ENCODE data around the gene ACSS3.

ACSS3 gene

GRCh38 chr12:81078469-81079196, 754 bp downstream of the ACSS3 start:
- ChIA-PET POLR2A (no interaction called here), CTCF (no interaction called here)
- Histone ChIP-seq H3K4me1 (ENCODE audit: control insufficient read depth, insufficient read depth, low read length) (no peaks in the 10 kb centered on the region), H3K4me3 (ENCODE audit: low read depth, low read length) (peak overlapping the region; percentile 32), H3K27ac (ENCODE audit: extremely low read depth, low read depth, low read length) (no peak overlapping the region), H3K36me3 (ENCODE audit: control insufficient read depth in 2 of 2, insufficient read depth in 1 of 2, low read length in 2 of 2) (no peaks in the 10 kb centered on the region), H3K9me3 (ENCODE audit: control insufficient read depth, insufficient read depth, low read depth, low read length) (no peaks in the 10 kb centered on the region)
- TF ChIP-seq ZNF146 (tag by site-specific recombination; IDR thresholded peaks at IDR 0.05) (no peak), ZBTB49 (tag by site-specific recombination; IDR thresholded peaks at IDR 0.05; ENCODE audit: low read depth) (no peak), ZNF138 (tag by site-specific recombination; IDR thresholded peaks at IDR 0.05; ENCODE audit: borderline replicate concordance) (no peak), TRIM28 (IDR thresholded peaks at IDR 0.05; ENCODE audit: borderline replicate concordance, low read length) (no peak), BCL11A (tag by site-specific recombination; IDR thresholded peaks at IDR 0.05; ENCODE audit: low read depth) (no peak), YY1 (tag by site-specific recombination; IDR thresholded peaks at IDR 0.05) (no peak), KLF16 (tag by site-specific recombination; IDR thresholded peaks at IDR 0.05) (no peak), MZF1 (tag by site-specific recombination; IDR thresholded peaks at IDR 0.05; ENCODE audit: borderline replicate concordance) (0 out of 2 replicates have a peak, but pooled peaks have one; percentile 15), ZBTB20 (tag by site-specific recombination; IDR thresholded peaks at IDR 0.05) (peak; percentile 42; the same call in 1 of the 2 replicates)

- CTCF ChIA-PET, result no interaction called here
- POLR2A ChIA-PET, result no interaction called here
- Histone ChIP-seq H3K27ac (ENCODE audit: extremely low read depth, low read depth, low read length) (no peak overlapping the region), H3K36me3 (ENCODE audit: control insufficient read depth in 2 of 2, insufficient read depth in 1 of 2, low read length in 2 of 2) (no peaks in the 10 kb centered on the region), H3K4me3 (ENCODE audit: low read depth, low read length) (no peak overlapping the region), H3K9me3 (ENCODE audit: control insufficient read depth, insufficient read depth, low read depth, low read length) (no peaks in the 10 kb centered on the region), H3K4me1 (ENCODE audit: control insufficient read depth, insufficient read depth, low read length) (no peaks in the 10 kb centered on the region)
- no peak for TF ChIP-seq ZNF239 (tag by site-specific recombination; IDR thresholded peaks at IDR 0.05)
- TF ChIP-seq ZNF18 (tag by site-specific recombination; IDR thresholded peaks at IDR 0.05), result 0 out of 2 replicates have a peak, but pooled peaks have one; percentile 25
- no peak for TF ChIP-seq RBAK (tag by site-specific recombination; IDR thresholded peaks at IDR 0.05)
Observed at GRCh38 chr12:81079280-81080076, 1.6 kb downstream of the ACSS3 start.

- Histone ChIP-seq H3K27ac (ENCODE audit: extremely low read depth, low read depth, low read length) (no peak overlapping the region), H3K9me3 (ENCODE audit: control insufficient read depth, insufficient read depth, low read depth, low read length) (no peaks in the 10 kb centered on the region), H3K4me3 (ENCODE audit: low read depth, low read length) (no peak overlapping the region), H3K4me1 (ENCODE audit: control insufficient read depth, insufficient read depth, low read length) (no peaks in the 10 kb centered on the region), H3K36me3 (ENCODE audit: control insufficient read depth in 2 of 2, insufficient read depth in 1 of 2, low read length in 2 of 2) (no peaks in the 10 kb centered on the region)
- ChIA-PET POLR2A (no interaction called here), CTCF (interaction anchor here (0.6 kb wide), 2 partner anchors 20 to 45 kb away, joined by 3 read pairs; no protein-coding TSS in a partner anchor)
- TF ChIP-seq ZNF2 (tag by site-specific recombination; IDR thresholded peaks at IDR 0.05) (no peak), ZNF366 (tag by site-specific recombination; conservative IDR thresholded peaks at IDR 0.05) (no peak), ZNF335 (tag by site-specific recombination; conservative IDR thresholded peaks at IDR 0.05) (no peak), ZNF221 (tag by site-specific recombination; IDR thresholded peaks at IDR 0.05; ENCODE audit: borderline replicate concordance) (no peak), ZNF174 (tag by site-specific recombination; IDR thresholded peaks at IDR 0.05) (no peak), ZNF521 (tag by site-specific recombination; IDR thresholded peaks at IDR 0.05) (no peak), PRDM4 (tag by site-specific recombination; IDR thresholded peaks at IDR 0.05) (no peak)
Observed at GRCh38 chr12:81080431-81080983, 2.6 kb downstream of the ACSS3 start.
